Breast epithelium (tissue), 4 donors: ENCODE results near the gene TMEM107. TPM values are rescaled to one million over a fixed set of nuclear protein-coding genes. Genes with fewer than 3 reads are reported as not detected.

ENCODE experiments used
- DNase-seq, 2 donors: peaks; one replicate each; pipeline ENCODE4 v3.0.0-alpha.2; 2019; ENCODE audit warnings: low spot score in 2 of 2
- H3K27ac ChIP-seq, 2 donors: fragments of 200-600 bp; sonication (generic) in 1 of 2; one replicate each; pipeline ENCODE4 v1.5.1; 2016 to 2019; ENCODE audit warnings: mild to moderate bottlenecking in 1 of 2
- H3K27me3 ChIP-seq, 2 donors: fragments of 200-600 bp; sonication (generic) in 1 of 2; one replicate each; pipeline versions ENCODE4 v1.5.1 to v1.6.0; 2017 to 2019; ENCODE audit warnings: control low read depth in 1 of 2, mild to moderate bottlenecking in 1 of 2
- H3K36me3 ChIP-seq: fragments of 200-600 bp; one replicate; pipeline ENCODE4 v1.5.1; 2019
- H3K4me1 ChIP-seq, 2 donors: fragments of 200-600 bp; sonication (generic); one replicate each; pipeline ENCODE4 v1.5.1; 2016 to 2019; ENCODE audit warnings: control low read depth in 1 of 2
- H3K4me3 ChIP-seq, 3 donors: fragments of 200-600 bp; sonication (generic); 1 replicate in 2 of 3; 2 replicates in 1 of 3; pipeline ENCODE4 v1.5.1; 2016 to 2019; ENCODE audit warnings: mild to moderate bottlenecking in 3 of 3, moderate library complexity in 2 of 3
- H3K9me3 ChIP-seq, 2 donors: fragments of 200-600 bp; sonication (generic) in 1 of 2; one replicate each; pipeline ENCODE4 v1.5.1; 2016 to 2019; ENCODE audit warnings: control low read depth in 1 of 2
- POLR2A ChIP-seq: fragments of 450-650 bp; IDR thresholded peaks from one replicate; pipeline ENCODE4 v1.6.1; 2016; ENCODE audit warnings: antibody characterized with exemption, mild to moderate bottlenecking, moderate library complexity
- POLR2AphosphoS5 ChIP-seq, 3 donors: sonication (generic); formaldehyde crosslinking; IDR thresholded peaks; one replicate each; pipeline ENCODE4 v1.6.1; 2017; ENCODE audit warnings: antibody characterized with exemption in 3 of 3
- intact Hi-C: fragments of 100-400 bp; cut with DNase I; formaldehyde crosslinking; loops from one replicate; pipeline ENCODE4 v1.15.1; 2023; ENCODE audit warnings: low total_unique reads
- total RNA-seq, 3 donors: library from RNA; depleted of rRNA; stranded (reverse); fragments of >200 nt; gene quantifications; one replicate each; pipeline ENCODE4 v1.1.0, GENCODE V29; 2016
- TF ChIP-seq, protein P1 (sequence below), 3 donors: fragments of 450-650 bp; IDR thresholded peaks; one replicate each; pipeline ENCODE4 v1.5.1; 2016 to 2017; ENCODE audit warnings: antibody characterized with exemption in 3 of 3, mild to moderate bottlenecking in 3 of 3, moderate library complexity in 3 of 3

Gene TMEM107
- total RNA-seq, 3 donors from 2014 or later, result 15.7 to 83.1 (median 41.0) TPM

GRCh38 chr17:8124350-8125153 lies 51.6 kb downstream of the TMEM107 start:
- H3K4me1 ChIP-seq, result peaks cover 15 to 45% of the 10 kb centered on the region in 2 donors
- no peak for DNase-seq
- H3K9me3 ChIP-seq, result no peaks in the 10 kb centered on the region
- intact Hi-C loops, result no loop called here
- no peaks in the 10 kb centered on the region for H3K27me3 ChIP-seq
- peak overlapping the region; percentile 45 to 83 (median 66) for H3K4me3 ChIP-seq
- no peaks in the 10 kb centered on the region for H3K36me3 ChIP-seq
- H3K27ac ChIP-seq, result peak overlapping the region in 1 of 2 donors; percentile 33
- TF ChIP-seq POLR2A (no peak), POLR2AphosphoS5 (IDR thresholded peaks at IDR 0.05) (no peak)
- TF ChIP-seq, protein P1, sequence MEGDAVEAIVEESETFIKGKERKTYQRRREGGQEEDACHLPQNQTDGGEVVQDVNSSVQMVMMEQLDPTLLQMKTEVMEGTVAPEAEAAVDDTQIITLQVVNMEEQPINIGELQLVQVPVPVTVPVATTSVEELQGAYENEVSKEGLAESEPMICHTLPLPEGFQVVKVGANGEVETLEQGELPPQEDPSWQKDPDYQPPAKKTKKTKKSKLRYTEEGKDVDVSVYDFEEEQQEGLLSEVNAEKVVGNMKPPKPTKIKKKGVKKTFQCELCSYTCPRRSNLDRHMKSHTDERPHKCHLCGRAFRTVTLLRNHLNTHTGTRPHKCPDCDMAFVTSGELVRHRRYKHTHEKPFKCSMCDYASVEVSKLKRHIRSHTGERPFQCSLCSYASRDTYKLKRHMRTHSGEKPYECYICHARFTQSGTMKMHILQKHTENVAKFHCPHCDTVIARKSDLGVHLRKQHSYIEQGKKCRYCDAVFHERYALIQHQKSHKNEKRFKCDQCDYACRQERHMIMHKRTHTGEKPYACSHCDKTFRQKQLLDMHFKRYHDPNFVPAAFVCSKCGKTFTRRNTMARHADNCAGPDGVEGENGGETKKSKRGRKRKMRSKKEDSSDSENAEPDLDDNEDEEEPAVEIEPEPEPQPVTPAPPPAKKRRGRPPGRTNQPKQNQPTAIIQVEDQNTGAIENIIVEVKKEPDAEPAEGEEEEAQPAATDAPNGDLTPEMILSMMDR (IDR thresholded peaks at IDR 0.05), result no peak

DNA sequence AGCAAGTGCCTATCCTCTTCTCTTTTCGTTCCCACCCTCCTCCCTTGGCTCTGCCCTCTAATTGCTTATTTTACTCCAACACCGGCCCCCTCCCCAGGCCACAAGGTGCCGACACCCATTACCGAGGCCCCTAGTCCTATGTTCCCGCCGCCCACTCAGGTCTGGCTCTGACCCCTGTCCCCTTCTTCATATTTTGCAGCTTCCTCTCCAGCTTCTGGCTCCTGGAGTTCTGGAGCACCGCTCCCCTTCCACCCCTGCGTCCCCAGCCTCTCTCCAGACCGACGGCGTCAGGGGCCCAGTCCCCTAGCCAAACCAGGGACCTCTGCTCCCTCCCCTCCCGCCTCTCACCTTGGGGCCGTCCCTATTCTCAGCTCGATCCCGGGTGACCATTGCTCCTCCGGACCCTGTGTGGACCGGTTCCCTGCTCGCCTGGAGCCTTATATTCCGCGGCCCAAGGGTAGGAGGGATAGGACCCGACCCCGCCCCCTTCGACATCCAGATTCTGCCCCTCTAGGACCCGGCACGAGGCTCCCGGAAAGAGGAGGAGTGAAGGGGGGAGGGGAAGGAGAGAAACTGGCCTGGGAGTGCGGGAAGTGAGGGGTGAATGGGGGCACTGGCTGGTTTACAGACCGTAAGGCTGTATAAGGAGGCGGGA lies 52.4 kb downstream of the TMEM107 start, which contains the start of gene HES7:
Gene HES7 (minus strand): TSS at position 412 of the 655 bp plus-strand sequence. CDS start 22 bp downstream, at position 390.
- intact Hi-C loops, result no loop called here
- peaks cover 15 to 45% of the 10 kb centered on the region in 2 donors for H3K4me1 ChIP-seq
- peak within 1 kb of the TSS; percentile 45 to 83 (median 66) for H3K4me3 ChIP-seq
- H3K27me3 ChIP-seq, result no peaks in the 10 kb centered on the region
- no peak for TF ChIP-seq POLR2A
- TF ChIP-seq, protein P1 (IDR thresholded peaks at IDR 0.05), result no peak
- no peak for TF ChIP-seq POLR2AphosphoS5 (IDR thresholded peaks at IDR 0.05)
- H3K9me3 ChIP-seq, result no peaks in the 10 kb centered on the region
- H3K27ac ChIP-seq, result peak within 1 kb of the TSS in 1 of 2 donors; percentile 33
- no peak for DNase-seq
- H3K36me3 ChIP-seq, result no peaks in the 10 kb centered on the region

DNA sequence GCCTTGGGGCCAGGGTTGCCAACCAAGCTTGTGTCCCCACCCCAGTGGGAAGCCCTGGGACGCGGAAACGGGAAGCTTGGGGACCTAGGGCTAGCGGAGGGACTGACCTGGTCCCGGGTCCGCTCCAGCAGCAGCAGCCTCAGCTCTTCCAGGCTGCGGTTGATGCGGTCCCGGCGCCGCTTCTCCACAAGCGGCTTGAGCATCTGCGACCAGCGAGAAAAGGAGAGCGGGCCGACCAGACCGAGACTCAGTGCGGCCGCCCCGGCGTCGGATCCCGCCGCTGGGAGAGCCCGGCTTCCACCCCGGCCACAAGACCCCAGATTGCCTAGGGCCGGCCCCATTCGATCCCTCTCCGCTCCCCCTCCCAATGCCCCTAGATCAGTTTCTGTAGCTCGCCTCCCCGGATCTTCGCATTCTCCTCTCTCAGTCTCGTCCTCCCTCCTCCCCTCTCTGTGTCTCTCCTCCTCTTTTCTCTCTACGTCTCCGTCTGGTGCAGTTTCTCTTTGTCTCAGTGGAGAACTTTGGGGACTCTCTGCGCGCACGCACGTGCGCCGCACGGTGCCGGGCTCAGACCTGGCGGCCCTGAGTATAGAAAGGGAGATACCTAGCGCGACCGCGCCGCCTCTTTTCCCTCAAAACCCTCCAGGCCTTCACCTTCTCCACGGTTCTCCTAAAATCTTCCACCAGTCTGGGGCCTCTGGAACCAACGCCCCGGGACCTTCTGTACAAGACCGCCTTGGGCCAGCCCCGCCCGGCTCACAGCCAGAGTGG lies 53.1 kb downstream of the TMEM107 start:
- DNase-seq, result no peak
- TF ChIP-seq POLR2A, result no peak
- no peak for TF ChIP-seq POLR2AphosphoS5 (IDR thresholded peaks at IDR 0.05)
- intact Hi-C loops, result loop anchor here (1.0 kb wide), 1 partner anchor 66 kb away; no protein-coding TSS in a partner anchor
- Histone ChIP-seq H3K9me3 (no peaks in the 10 kb centered on the region), H3K36me3 (no peaks in the 10 kb centered on the region), H3K27me3 (no peaks in the 10 kb centered on the region), H3K4me1 (peaks cover 15 to 45% of the 10 kb centered on the region in 2 donors), H3K4me3 (peak overlapping the region; percentile 45 to 83 (median 66)), H3K27ac (no peak overlapping the region)

Other genes starting within 250 kb of the TMEM107 start
- 1 to 10 TPM in 2 of 3 donors, under 1 TPM in 1; 0.48 to 1.5 (median 1.3) TPM for gene KCNAB3, start 246.5 kb downstream of the TMEM107 start, total RNA-seq
- gene TRAPPC1, start 244.4 kb downstream of the TMEM107 start, total RNA-seq, result 10 to 100 TPM; 24.9 to 38.9 (median 37.7) TPM
- 10 to 100 TPM; 17.0 to 27.2 (median 23.9) TPM for gene CNTROB, start 244.2 kb downstream of the TMEM107 start, total RNA-seq
- under 1 TPM in 1 of 3 donors, not detected in 2; 0.15 TPM for gene GUCY2D, start 173.8 kb downstream of the TMEM107 start, total RNA-seq
- gene ALOX15B, start 137.3 kb downstream of the TMEM107 start, total RNA-seq, result 10 to 100 TPM in 2 of 3 donors, 1 to 10 TPM in 1; 3.3 to 38.3 (median 12.3) TPM
- not detected for gene ALOX12B, start 88.7 kb downstream of the TMEM107 start, total RNA-seq
- under 1 TPM in 1 of 3 donors, not detected in 2; 0.73 TPM for gene ALOXE3, start 57.9 kb downstream of the TMEM107 start, total RNA-seq
- gene HES7, start 52.3 kb downstream of the TMEM107 start, total RNA-seq, result not detected
- 100 to 1,000 TPM in 2 of 3 donors, 10 to 100 TPM in 1; 97.3 to 167 (median 115) TPM for gene PER1, start 24.0 kb downstream of the TMEM107 start, total RNA-seq
- 10 to 100 TPM; 21.8 to 30.2 (median 28.1) TPM for gene VAMP2, start 13.4 kb downstream of the TMEM107 start, total RNA-seq
- 10 to 100 TPM in 2 of 3 donors, 1 to 10 TPM in 1; 8.5 to 11.5 (median 10.8) TPM for gene BORCS6, start 13.8 kb upstream of the TMEM107 start, total RNA-seq
- 1 to 10 TPM in 2 of 3 donors, under 1 TPM in 1; 0.44 to 3.8 (median 1.6) TPM for gene AURKB, start 34.2 kb upstream of the TMEM107 start, total RNA-seq
- 10 to 100 TPM; 12.8 to 35.7 (median 32.1) TPM for gene CTC1, start 71.7 kb upstream of the TMEM107 start, total RNA-seq
- 10 to 100 TPM; 10.2 to 23.6 (median 18.7) TPM for gene PFAS, start 72.9 kb upstream of the TMEM107 start, total RNA-seq
- gene RANGRF, start 112.3 kb upstream of the TMEM107 start, total RNA-seq, result 10 to 100 TPM; 22.1 to 25.2 (median 23.1) TPM
- gene SLC25A35, start 119.0 kb upstream of the TMEM107 start, total RNA-seq, result 1 to 10 TPM in 2 of 3 donors, under 1 TPM in 1; 0.96 to 4.7 (median 3.3) TPM
- gene ARHGEF15, start 133.9 kb upstream of the TMEM107 start, total RNA-seq, result 10 to 100 TPM in 2 of 3 donors, 1 to 10 TPM in 1; 2.9 to 75.4 (median 11.5) TPM
- gene ODF4, start 163.5 kb upstream of the TMEM107 start, total RNA-seq, result not detected
- 1,000 to 10,000 TPM; 3,666 to 5,219 (median 4,419) TPM for gene RPL26, start 206.8 kb upstream of the TMEM107 start, total RNA-seq
- not detected for gene RNF222, start 221.4 kb upstream of the TMEM107 start, total RNA-seq